IMR-90 (cell line): ENCODE measurements around the gene ATOSB. TPM values are rescaled to one million over a fixed set of nuclear protein-coding genes. Genes with fewer than 3 reads are reported as not detected.

Experiments
- ATAC-seq: fragments of 200-7000 bp; cut with Tn5 transposase; 2 replicates; pipeline ENCODE4 v1.9.1; 2020; ENCODE audit warnings: low read depth, mild to moderate bottlenecking, moderate library complexity
- BruUV-seq: library from RNA; stranded (reverse); fragments of 400-500 nt; replicated peaks from 2 replicates; lab custom pipeline; 2021; lab: Mats Ljungman, UMichigan
- CTCF ChIA-PET: fragments of 300-600 bp; formaldehyde crosslinking; extraction: SDS; loops from one replicate; lab custom pipeline; 2021; ENCODE audit warnings: antibody characterized with exemption; lab: Yijun Ruan, JAX
- POLR2A ChIA-PET: fragments of 300-600 bp; sonication (Branson Sonifier 250); formaldehyde crosslinking; loops from one replicate; lab custom pipeline; 2022; ENCODE audit warnings: antibody characterized with exemption; ENCODE audit not compliant: unreplicated experiment; lab: Charles Lee
- DNase-seq: peaks from one replicate; pipeline ENCODE4 v3.0.0; 2013
- H2AFZ ChIP-seq: replicated peaks from 2 replicates; pipeline ENCODE3; 2013; ENCODE audit warnings: low read length, mild to moderate bottlenecking; ENCODE audit not compliant: poor library complexity
- H2AK5ac ChIP-seq: 2 replicates; pipeline ENCODE4 v1.6.1; 2013; ENCODE audit warnings: low read depth, low read length, inconsistent platforms
- H2AK9ac ChIP-seq: replicated peaks from 2 replicates; pipeline ENCODE3; 2013; ENCODE audit warnings: mild to moderate bottlenecking, low read depth, low read length, moderate library complexity; ENCODE audit not compliant: poor library complexity
- H2BK120ac ChIP-seq: 2 replicates; pipeline ENCODE4 v1.6.1; 2013; ENCODE audit warnings: low read depth, low read length, inconsistent platforms
- H2BK15ac ChIP-seq: 3 replicates; pipeline ENCODE4 v1.6.1; 2013; ENCODE audit warnings: low read depth, low read length, inconsistent platforms
- H2BK20ac ChIP-seq: 2 replicates; pipeline ENCODE4 v1.6.1; 2013; ENCODE audit warnings: low read depth, mild to moderate bottlenecking, inconsistent platforms, low read length, moderate library complexity
- H2BK5ac ChIP-seq: 2 replicates; pipeline ENCODE4 v1.6.1; 2013; ENCODE audit warnings: mild to moderate bottlenecking, low read depth, low read length, inconsistent platforms; ENCODE audit not compliant: poor library complexity, severe bottlenecking
- H3K14ac ChIP-seq: replicated peaks from 2 replicates; pipeline ENCODE4 v1.6.1; 2013; ENCODE audit warnings: low read depth, low read length, inconsistent platforms
- H3K18ac ChIP-seq: 2 replicates; pipeline ENCODE4 v1.6.1; 2013; ENCODE audit warnings: low read depth, low read length, control low read depth
- H3K23ac ChIP-seq: 2 replicates; pipeline ENCODE4 v1.6.1; 2013; ENCODE audit warnings: low read depth, low read length, inconsistent platforms
- H3K27ac ChIP-seq: 2 replicates; pipeline ENCODE4 v1.5.1; 2013; ENCODE audit warnings: mild to moderate bottlenecking, control low read depth, low read length; ENCODE audit not compliant: insufficient read depth
- H3K27me3 ChIP-seq: 2 replicates; pipeline ENCODE4 v1.6.1; 2013; ENCODE audit warnings: low read length; ENCODE audit not compliant: control insufficient read depth, insufficient read depth
- H3K36me3 ChIP-seq: 2 replicates; pipeline ENCODE4 v1.6.1; 2013; ENCODE audit warnings: low read length, mixed read lengths; ENCODE audit not compliant: control insufficient read depth, insufficient read depth
- H3K4ac ChIP-seq: 2 replicates; pipeline ENCODE4 v1.6.1; 2013; ENCODE audit warnings: low read depth, low read length, inconsistent platforms
- H3K4me1 ChIP-seq: 2 replicates; pipeline ENCODE4 v1.6.1; 2013; ENCODE audit warnings: low read length, mixed read lengths; ENCODE audit not compliant: control insufficient read depth, insufficient read depth
- H3K4me2 ChIP-seq: 2 replicates; pipeline ENCODE4 v1.6.1; 2013; ENCODE audit warnings: low read depth, mild to moderate bottlenecking, control low read depth, low read length, moderate library complexity
- H3K4me3 ChIP-seq: 2 replicates; pipeline ENCODE4 v1.5.1; 2013; ENCODE audit warnings: low read depth, mild to moderate bottlenecking, control low read depth, low read length, moderate library complexity; ENCODE audit not compliant: insufficient read depth
- H3K56ac ChIP-seq: 2 replicates; pipeline ENCODE4 v1.6.1; 2013; ENCODE audit warnings: low read length, inconsistent platforms; ENCODE audit not compliant: insufficient read depth; ENCODE audit errors: extremely low read depth
- H3K79me1 ChIP-seq, 2 experiments: 2 replicates each; pipeline ENCODE4 v1.6.1; 2013; ENCODE audit warnings: low read length in 2 of 2, inconsistent platforms in 1 of 2, low read depth in 1 of 2
- H3K9ac ChIP-seq: 2 replicates; pipeline ENCODE4 v1.6.1; 2013; ENCODE audit warnings: low read depth, low read length, control low read depth
- H3K9me1 ChIP-seq: 2 replicates; pipeline ENCODE4 v1.6.1; 2013; ENCODE audit warnings: low read length, inconsistent platforms; ENCODE audit not compliant: insufficient read depth
- H3K9me3 ChIP-seq: 2 replicates; pipeline ENCODE4 v1.6.1; 2013; ENCODE audit warnings: low read length; ENCODE audit not compliant: control insufficient read depth, insufficient read depth
- H4K20me1 ChIP-seq: 2 replicates; pipeline ENCODE4 v1.6.1; 2013; ENCODE audit warnings: low read length, inconsistent platforms; ENCODE audit not compliant: insufficient read depth
- H4K5ac ChIP-seq: 2 replicates; pipeline ENCODE4 v1.6.1; 2013; ENCODE audit warnings: mild to moderate bottlenecking, low read depth, low read length, control low read depth
- H4K8ac ChIP-seq, 2 experiments: 2 replicates each; pipeline ENCODE4 v1.6.1; 2013; ENCODE audit warnings: low read depth in 2 of 2, low read length in 2 of 2, control low read depth in 1 of 2, inconsistent platforms in 1 of 2
- H4K91ac ChIP-seq: 2 replicates; pipeline ENCODE4 v1.6.1; 2013; ENCODE audit warnings: low read depth, low read length, inconsistent platforms; ENCODE audit not compliant: insufficient read depth
- BHLHE40 ChIP-seq: fragments of 150-350 bp; IDR thresholded peaks from 2 replicates; pipeline ENCODE4 v1.6.1; 2016; ENCODE audit warnings: mild to moderate bottlenecking, low read depth, low read length
- CEBPB ChIP-seq: IDR thresholded peaks from 2 replicates; pipeline ENCODE4 v1.6.1; 2012; ENCODE audit warnings: low read depth, low read length, improper control_type of control experiment
- CHD1 ChIP-seq: IDR thresholded peaks from 2 replicates; pipeline ENCODE4 v1.6.1; 2012; ENCODE audit warnings: low read depth, low read length, improper control_type of control experiment
- MAFK ChIP-seq: IDR thresholded peaks from 2 replicates; pipeline ENCODE4 v1.6.1; 2012; ENCODE audit warnings: low read depth, low read length, improper control_type of control experiment
- MAZ ChIP-seq: IDR thresholded peaks from 2 replicates; pipeline ENCODE4 v1.6.1; 2012; ENCODE audit warnings: low read depth, mild to moderate bottlenecking, low read length, improper control_type of control experiment, moderate library complexity, borderline replicate concordance
- MXI1 ChIP-seq: IDR thresholded peaks from 2 replicates; pipeline ENCODE4 v1.6.1; 2012; ENCODE audit warnings: low read depth, mild to moderate bottlenecking, low read length, moderate library complexity, borderline replicate concordance
- NFE2L2 ChIP-seq: fragments of 150-350 bp; IDR thresholded peaks from 2 replicates; pipeline ENCODE4 v1.6.1; 2016; ENCODE audit warnings: low read depth, mild to moderate bottlenecking, low read length
- RAD21 ChIP-seq: IDR thresholded peaks from 2 replicates; pipeline ENCODE4 v1.6.1; 2012; ENCODE audit warnings: low read length, improper control_type of control experiment
- RCOR1 ChIP-seq: IDR thresholded peaks from 2 replicates; pipeline ENCODE4 v1.6.1; 2012; ENCODE audit warnings: mild to moderate bottlenecking, low read length, improper control_type of control experiment; ENCODE audit not compliant: insufficient replicate concordance
- SMC3 ChIP-seq: fragments of 150-350 bp; IDR thresholded peaks from 2 replicates; pipeline ENCODE4 v1.6.1; 2016; ENCODE audit warnings: low read depth, mild to moderate bottlenecking, antibody characterized with exemption, low read length, moderate library complexity
- WGBS, 2 experiments: methylation state at CpG; one replicate each; pipeline versions ENCODE4 v1.1.5 to v1.1.7; 2013; ENCODE audit warnings: missing lambda C conversion rate in 2 of 2; ENCODE audit not compliant: insufficient read length in 1 of 2; ENCODE audit errors: extremely low coverage in 2 of 2; 5-methylcytosine and 5-hydroxymethylcytosine counted together
- dilution Hi-C: fragments of 300-500 bp; cut with HindIII; formaldehyde crosslinking; loops from one replicate; pipeline ENCODE4 v1.14.3; 2018; ENCODE audit warnings: low sequenced_read_pairs; ENCODE audit not compliant: unreplicated experiment
- in situ Hi-C: fragments of 300-500 bp; cut with MboI; formaldehyde crosslinking; loops from 3 replicates; pipeline ENCODE4 v1.14.3; 2019; ENCODE audit warnings: low sequenced_read_pairs, inconsistent platforms, mixed read lengths
- intact Hi-C: fragments of 100-400 bp; cut with micrococcal nuclease; formaldehyde crosslinking; loops from 2 replicates; pipeline ENCODE4 v1.10.0; 2022
- polyA plus RNA-seq, 3 experiments: library from polyadenylated mRNA; depleted of rRNA; stranded (reverse); fragments of >200 nt; gene quantifications; 2 replicates each; pipeline ENCODE4 v1.2.3, GENCODE V29; 2012; ENCODE audit warnings: low replicate concordance in 1 of 3
- total RNA-seq: library from RNA; depleted of rRNA; stranded (reverse); fragments of >200 nt; gene quantifications from 2 replicates; pipeline ENCODE4 v1.2.3, GENCODE V29; 2012
- TF ChIP-seq, protein P1 (sequence below): fragments of 150-350 bp; IDR thresholded peaks from 2 replicates; pipeline ENCODE4 v1.6.1; 2017; ENCODE audit warnings: mild to moderate bottlenecking, antibody characterized with exemption, low read length, low read depth

ATOSB gene
- total and polyA plus RNA-seq, 2 of the 4 experiments (the other 2 are of a cell fraction), result 12.0 to 40.2 TPM

DNA sequence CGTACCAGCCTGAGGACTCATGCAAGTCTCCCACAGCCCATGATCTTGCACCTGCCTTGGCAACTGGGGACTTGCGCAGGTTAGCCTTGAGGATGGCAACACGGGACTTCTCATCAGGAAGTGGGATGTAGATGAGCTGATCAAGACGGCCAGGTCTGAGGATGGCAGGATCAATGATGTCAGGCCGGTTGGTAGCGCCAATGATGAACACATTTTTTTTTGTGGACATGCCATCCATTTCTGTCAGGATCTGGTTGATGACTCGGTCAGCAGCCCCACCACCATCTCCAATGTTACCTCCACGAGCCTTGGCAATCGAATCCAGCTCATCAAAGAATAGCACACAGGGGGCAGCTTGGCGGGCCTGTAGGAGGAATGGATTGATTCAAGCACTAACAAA lies 56.2 kb downstream of the ATOSB start:
- H3K79me1 ChIP-seq, result peaks cover 51 to 54% of the 10 kb centered on the region in 2 experiments
- peaks cover 80% of the 10 kb centered on the region for H3K36me3 ChIP-seq
- H2BK15ac ChIP-seq, result no peak overlapping the region
- H3K27me3 ChIP-seq, result no peaks in the 10 kb centered on the region
- no peak overlapping the region for H4K5ac ChIP-seq
- ATAC-seq, result no peak
- H3K4me3 ChIP-seq, result no peak overlapping the region
- no peak overlapping the region for H2AFZ ChIP-seq
- H3K9me3 ChIP-seq, result no peaks in the 10 kb centered on the region
- 100% methylated on average over 2 of the region's 10 CpGs; no CpG with 5 or more reads in 1 of the 2 experiments for WGBS, 2 experiments
- no peak overlapping the region for H4K91ac ChIP-seq
- ChIA-PET CTCF (no interaction called here), POLR2A (no interaction called here)
- H2AK5ac ChIP-seq, result no peak overlapping the region
- intact Hi-C loops, result no loop called here
- H3K27ac ChIP-seq, result no peak overlapping the region
- in situ Hi-C loops, result no loop called here
- TF ChIP-seq MAFK (no peak), MAZ (no peak), CEBPB (no peak), BHLHE40 (no peak), NFE2L2 (no peak), MXI1 (no peak), CHD1 (no peak), SMC3 (no peak), RCOR1 (no peak), RAD21 (no peak)
- TF ChIP-seq, protein P1, sequence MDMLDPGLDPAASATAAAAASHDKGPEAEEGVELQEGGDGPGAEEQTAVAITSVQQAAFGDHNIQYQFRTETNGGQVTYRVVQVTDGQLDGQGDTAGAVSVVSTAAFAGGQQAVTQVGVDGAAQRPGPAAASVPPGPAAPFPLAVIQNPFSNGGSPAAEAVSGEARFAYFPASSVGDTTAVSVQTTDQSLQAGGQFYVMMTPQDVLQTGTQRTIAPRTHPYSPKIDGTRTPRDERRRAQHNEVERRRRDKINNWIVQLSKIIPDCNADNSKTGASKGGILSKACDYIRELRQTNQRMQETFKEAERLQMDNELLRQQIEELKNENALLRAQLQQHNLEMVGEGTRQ, result no peak
- no peak overlapping the region for H3K9ac ChIP-seq
- dilution Hi-C loops, result no loop called here
- H4K8ac ChIP-seq, result no peak overlapping the region
- H3K56ac ChIP-seq, result no peak overlapping the region
- H3K4me2 ChIP-seq, result no peak overlapping the region
- no peak overlapping the region for H3K14ac ChIP-seq
- H3K4ac ChIP-seq, result no peak overlapping the region
- H3K9me1 ChIP-seq, result peaks cover 16% of the 10 kb centered on the region
- no peak overlapping the region for H3K18ac ChIP-seq
- BruUV-seq, result no TSS peak
- H2BK20ac ChIP-seq, result no peak overlapping the region
- DNase-seq, result no peak
- peaks cover 16% of the 10 kb centered on the region; the same call in 1 of the 2 replicates for H4K20me1 ChIP-seq
- no peak overlapping the region for H3K23ac ChIP-seq
- H2BK5ac ChIP-seq, result no peak overlapping the region
- H2BK120ac ChIP-seq, result no peak overlapping the region
- H3K4me1 ChIP-seq, result no peaks in the 10 kb centered on the region
- H2AK9ac ChIP-seq, result no peak overlapping the region
